Large intestine (tissue), 3 donors: ENCODE results near the gene CNOT6. TPM values are rescaled to one million over a fixed set of nuclear protein-coding genes. Genes with fewer than 3 reads are reported as not detected.
"Not testable (repeated sequence)": the region's sequence is repeated elsewhere in the genome, so short reads cannot be mapped to it uniquely, and the experiment has no call there.

Experiments used
- DNase-seq, 2 donors: peaks; one replicate each; pipeline versions ENCODE4 v3.0.0 to v3.0.0-alpha.2; 2013
- H3K27ac ChIP-seq: one replicate; pipeline ENCODE4 v1.5.1; 2013; ENCODE audit warnings: low read length
- H3K27me3 ChIP-seq: 2 replicates; pipeline ENCODE4 v1.6.1; 2013; ENCODE audit warnings: low read length; ENCODE audit not compliant: control insufficient read depth, insufficient read depth
- H3K36me3 ChIP-seq: 2 replicates; pipeline ENCODE4 v1.6.1; 2013; ENCODE audit warnings: low read length; ENCODE audit not compliant: control insufficient read depth, insufficient read depth
- H3K4me1 ChIP-seq: one replicate; pipeline ENCODE4 v1.6.1; 2013; ENCODE audit warnings: low read length; ENCODE audit not compliant: control insufficient read depth, insufficient read depth
- H3K4me3 ChIP-seq: one replicate; pipeline ENCODE4 v1.5.1; 2013; ENCODE audit warnings: low read length
- H3K9me3 ChIP-seq: one replicate; pipeline ENCODE4 v1.6.1; 2013; ENCODE audit warnings: mild to moderate bottlenecking, low read depth, low read length, moderate library complexity; ENCODE audit not compliant: control insufficient read depth
- WGBS: methylation state at CpG from one replicate; pipeline ENCODE4 v1.1.5; 2013; ENCODE audit warnings: low lambda C conversion rate; ENCODE audit not compliant: insufficient coverage; 5-methylcytosine and 5-hydroxymethylcytosine counted together
- polyA plus RNA-seq: library from polyadenylated mRNA; unstranded; fragments of 120-200 nt; gene quantifications from one replicate; pipeline ENCODE4 v1.2.1, GENCODE V29; 2013

CNOT6 gene
- polyA plus RNA-seq, 1 donor, result 31.8 TPM

- DNase-seq, H3K27ac ChIP-seq, H3K4me1 ChIP-seq, H3K27me3 ChIP-seq, H3K4me3 ChIP-seq: not testable (repeated sequence)
- Histone ChIP-seq H3K36me3 (peaks cover 40% of the 10 kb centered on the region), H3K9me3 (peaks cover 11% of the 10 kb centered on the region)
- WGBS, result no CpG with 5 or more reads among the region's 43 CpGs
Measured at GRCh38 chr5:180531036-180531585, 36.9 kb downstream of the CNOT6 start.

GRCh38 chr5:180532268-180532667, 38.1 kb downstream of the CNOT6 start:
- no peak overlapping the region for H3K4me3 ChIP-seq
- no CpG with 5 or more reads among the region's 1 CpG for WGBS
- no peak for DNase-seq
- H3K27ac ChIP-seq, result no peak overlapping the region
- H3K36me3 ChIP-seq, result peaks cover 48% of the 10 kb centered on the region
- peaks cover 11% of the 10 kb centered on the region for H3K9me3 ChIP-seq
- H3K27me3 ChIP-seq, result no peaks in the 10 kb centered on the region
- H3K4me1 ChIP-seq, result no peaks in the 10 kb centered on the region

GRCh38 chr5:180533845-180534244, 39.7 kb downstream of the CNOT6 start:
- peaks cover 44% of the 10 kb centered on the region for H3K36me3 ChIP-seq
- no peak for DNase-seq
- peaks cover 11% of the 10 kb centered on the region for H3K9me3 ChIP-seq
- no peak overlapping the region for H3K4me3 ChIP-seq
- no peaks in the 10 kb centered on the region for H3K27me3 ChIP-seq
- WGBS, result no CpG with 5 or more reads among the region's 1 CpG
- H3K27ac ChIP-seq, result no peak overlapping the region
- no peaks in the 10 kb centered on the region for H3K4me1 ChIP-seq

- peaks cover 11% of the 10 kb centered on the region for H3K9me3 ChIP-seq
- no peak overlapping the region for H3K27ac ChIP-seq
- 80% methylated on average over 1 of the region's 4 CpGs for WGBS
- no peaks in the 10 kb centered on the region for H3K4me1 ChIP-seq
- H3K4me3 ChIP-seq, result no peak overlapping the region
- no peak for DNase-seq
- H3K36me3 ChIP-seq, result peaks cover 43% of the 10 kb centered on the region
- no peaks in the 10 kb centered on the region for H3K27me3 ChIP-seq
Measured at GRCh38 chr5:180535573-180535972, 41.4 kb downstream of the CNOT6 start.

GRCh38 chr5:180540050-180540694, 46.0 kb downstream of the CNOT6 start:
- Histone ChIP-seq H3K36me3 (peaks cover 22% of the 10 kb centered on the region), H3K27me3 (no peaks in the 10 kb centered on the region)
- 100% methylated on average over 1 of the region's 6 CpGs for WGBS

GRCh38 chr5:180541710-180542109, 47.5 kb downstream of the CNOT6 start:
- peaks cover 16% of the 10 kb centered on the region for H3K36me3 ChIP-seq
- no peaks in the 10 kb centered on the region for H3K4me1 ChIP-seq
- H3K9me3 ChIP-seq, result no peaks in the 10 kb centered on the region
- no peak overlapping the region for H3K27ac ChIP-seq
- no peak for DNase-seq
- H3K27me3 ChIP-seq, result no peaks in the 10 kb centered on the region
- H3K4me3 ChIP-seq, result no peak overlapping the region
- no CpG with 5 or more reads among the region's 9 CpGs for WGBS

More at GRCh38 chr5:180540050-180540694, 46.0 kb downstream of the CNOT6 start:
- Histone ChIP-seq H3K4me1 (no peaks in the 10 kb centered on the region), H3K9me3 (no peaks in the 10 kb centered on the region), H3K4me3 (no peak overlapping the region), H3K27ac (no peak overlapping the region)
- DNase-seq, result no peak

GRCh38 chr5:180545248-180545647, 51.1 kb downstream of the CNOT6 start:
- H3K27me3 ChIP-seq, result no peaks in the 10 kb centered on the region
- no peaks in the 10 kb centered on the region for H3K9me3 ChIP-seq
- H3K27ac ChIP-seq, result no peak overlapping the region
- DNase-seq, result no peak
- H3K36me3 ChIP-seq, result peaks cover 12% of the 10 kb centered on the region
- peaks cover 10% of the 10 kb centered on the region for H3K4me1 ChIP-seq
- WGBS, result 100% methylated on average over 3 of the region's 3 CpGs
- H3K4me3 ChIP-seq, result no peak overlapping the region

GRCh38 chr5:180548563-180548962, 54.4 kb downstream of the CNOT6 start:
- Histone ChIP-seq H3K9me3 (no peaks in the 10 kb centered on the region), H3K27ac (peak overlapping the region; percentile 66), H3K4me1 (peaks cover 10% of the 10 kb centered on the region), H3K36me3 (peaks cover 24% of the 10 kb centered on the region), H3K4me3 (no peak overlapping the region), H3K27me3 (no peaks in the 10 kb centered on the region)
- DNase-seq, result peak; percentile 63 to 72
- WGBS, result no CpG with 5 or more reads among the region's 3 CpGs

GRCh38 chr5:180553530-180553929, 59.4 kb downstream of the CNOT6 start:
- Histone ChIP-seq H3K4me3 (no peak overlapping the region), H3K27ac (no peak overlapping the region), H3K4me1 (peaks cover 6% of the 10 kb centered on the region), H3K36me3 (peaks cover 40% of the 10 kb centered on the region), H3K27me3 (no peaks in the 10 kb centered on the region), H3K9me3 (no peaks in the 10 kb centered on the region)
- 86% methylated on average over 2 of the region's 3 CpGs for WGBS
- DNase-seq, result no peak

- peaks cover 36% of the 10 kb centered on the region for H3K36me3 ChIP-seq
- H3K4me3 ChIP-seq, result no peak overlapping the region
- H3K4me1 ChIP-seq, result no peaks in the 10 kb centered on the region
- H3K9me3 ChIP-seq, result no peaks in the 10 kb centered on the region
- DNase-seq, result no peak
- H3K27ac ChIP-seq, result no peak overlapping the region
- WGBS, result 83% methylated on average over 1 of the region's 7 CpGs
- H3K27me3 ChIP-seq, result no peaks in the 10 kb centered on the region
Measured at GRCh38 chr5:180555168-180555921, 61.2 kb downstream of the CNOT6 start.
